Measurements from ENCODE around the gene DNAJB7.

The DNAJB7 gene

DNA sequence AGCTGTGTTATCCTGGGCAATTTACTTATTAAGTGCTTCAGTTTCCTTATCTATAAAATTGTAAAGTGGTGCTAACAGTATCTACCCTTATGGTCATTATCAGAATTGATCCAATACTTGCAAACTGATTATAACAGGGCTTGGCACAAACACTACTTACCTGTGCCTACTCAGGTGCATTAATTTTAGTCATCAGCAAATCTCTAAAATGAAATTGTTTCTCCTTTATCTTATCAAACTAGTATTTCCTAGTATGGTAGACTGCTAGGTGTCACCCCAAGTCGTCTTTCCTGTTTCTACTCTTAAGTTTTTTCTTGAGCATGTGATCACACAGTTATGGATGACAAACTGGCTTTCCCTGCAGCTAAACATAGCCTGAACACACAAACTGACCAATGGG lies 38.5 kb downstream of the DNAJB7 start:
- Mint-ChIP-seq H3K9me3 (no peaks in the 10 kb centered on the region), H3K27ac (no peak overlapping the region), H3K4me1 (ENCODE audit: low read depth) (peaks cover 6% of the 10 kb centered on the region), H3K27me3 (ENCODE audit: low read depth) (no peaks in the 10 kb centered on the region), H3K36me3 (ENCODE audit: low read depth) (peaks cover 20% of the 10 kb centered on the region), H3K4me3 (no peak overlapping the region)
- no peak for DNase-seq (ENCODE audit: low spot score)

- H3K4me1 Mint-ChIP-seq (ENCODE audit: low read depth), result peaks cover 20% of the 10 kb centered on the region
- H3K27me3 Mint-ChIP-seq (ENCODE audit: low read depth), result no peaks in the 10 kb centered on the region
- H3K4me3 Mint-ChIP-seq, result peak overlapping the region; percentile 85
- H3K9me3 Mint-ChIP-seq, result no peaks in the 10 kb centered on the region
- H3K36me3 Mint-ChIP-seq (ENCODE audit: low read depth), result peaks cover 9% of the 10 kb centered on the region
- no peak for DNase-seq (ENCODE audit: low spot score)
- peak overlapping the region; percentile 50 for H3K27ac Mint-ChIP-seq
Observed at GRCh38 chr22:40819599-40820140, 42.2 kb downstream of the DNAJB7 start.

- DNase-seq (ENCODE audit: low spot score), result peak; percentile 84
- Mint-ChIP-seq H3K9me3 (no peaks in the 10 kb centered on the region), H3K27me3 (ENCODE audit: low read depth) (no peaks in the 10 kb centered on the region), H3K4me1 (ENCODE audit: low read depth) (peaks cover 23% of the 10 kb centered on the region), H3K4me3 (peak within 1 kb of the TSS; percentile 85), H3K36me3 (ENCODE audit: low read depth) (peaks cover 12% of the 10 kb centered on the region), H3K27ac (peak within 1 kb of the TSS; percentile 91)
Observed at GRCh38 chr22:40818747-40819598, 42.9 kb downstream of the DNAJB7 start, which contains the start of gene SLC25A17. Gene SLC25A17 (minus strand): TSS chr22:40819346. CDS start chr22:40819248, 98 bp downstream.

- H3K9me3 Mint-ChIP-seq, result no peaks in the 10 kb centered on the region
- peak overlapping the region; percentile 91 for H3K27ac Mint-ChIP-seq
- peak overlapping the region; percentile 85 for H3K4me3 Mint-ChIP-seq
- H3K27me3 Mint-ChIP-seq (ENCODE audit: low read depth), result no peaks in the 10 kb centered on the region
- H3K36me3 Mint-ChIP-seq (ENCODE audit: low read depth), result peaks cover 13% of the 10 kb centered on the region
- DNase-seq (ENCODE audit: low spot score), result peak; percentile 11
- H3K4me1 Mint-ChIP-seq (ENCODE audit: low read depth), result peaks cover 26% of the 10 kb centered on the region
Observed at GRCh38 chr22:40818192-40818746, 43.6 kb downstream of the DNAJB7 start.

DNA sequence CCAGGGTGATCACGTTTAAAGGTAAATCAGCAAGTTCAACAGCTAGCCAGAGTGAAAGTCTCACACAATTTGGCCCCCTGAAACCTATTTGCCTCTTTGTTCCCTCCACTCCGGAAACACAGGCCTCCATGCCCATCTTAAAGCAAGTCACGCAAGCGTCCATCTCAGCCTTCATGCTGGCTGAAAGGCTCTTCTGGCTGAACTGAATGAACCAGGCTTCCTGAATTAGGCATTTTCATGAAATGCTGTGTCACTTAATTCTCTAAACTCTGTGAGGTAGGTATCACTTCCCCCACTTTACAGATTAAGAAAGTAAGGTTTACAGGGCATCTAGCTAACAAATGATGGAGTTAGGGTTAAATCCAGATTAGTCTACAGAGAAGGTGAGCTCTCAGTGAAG lies 44.2 kb downstream of the DNAJB7 start:
- peaks cover 26% of the 10 kb centered on the region for H3K4me1 Mint-ChIP-seq (ENCODE audit: low read depth)
- H3K27me3 Mint-ChIP-seq (ENCODE audit: low read depth), result no peaks in the 10 kb centered on the region
- H3K27ac Mint-ChIP-seq, result peak overlapping the region; percentile 79
- peaks cover 13% of the 10 kb centered on the region for H3K36me3 Mint-ChIP-seq (ENCODE audit: low read depth)
- H3K9me3 Mint-ChIP-seq, result no peaks in the 10 kb centered on the region
- no peak for DNase-seq (ENCODE audit: low spot score)
- H3K4me3 Mint-ChIP-seq, result peak overlapping the region; percentile 85

GRCh38 chr22:40813912-40814315 lies 48.0 kb downstream of the DNAJB7 start:
- no peak overlapping the region for H3K27ac Mint-ChIP-seq
- H3K9me3 Mint-ChIP-seq, result no peaks in the 10 kb centered on the region
- H3K4me1 Mint-ChIP-seq (ENCODE audit: low read depth), result peaks cover 23% of the 10 kb centered on the region
- DNase-seq (ENCODE audit: low spot score), result no peak
- H3K4me3 Mint-ChIP-seq, result no peak overlapping the region
- no peaks in the 10 kb centered on the region for H3K27me3 Mint-ChIP-seq (ENCODE audit: low read depth)
- H3K36me3 Mint-ChIP-seq (ENCODE audit: low read depth), result peaks cover 15% of the 10 kb centered on the region

Data from T-helper 2 cell treated with Interferon-gamma antibody and Interleukin-4, amounts not matched to agents 5 μg/mL and 100 μg/mL, for 36 hours (primary cell).